GM21360 (cell line): ENCODE results near the gene SLC35G3.
"Not testable (repeated sequence)": the region's sequence is repeated elsewhere in the genome, so short reads cannot be mapped to it uniquely, and the experiment has no call there.

Experiments used
- ATAC-seq: cut with Tn5 transposase; IDR thresholded peaks from one replicate; pipeline ENCODE4 v1.9.1; 2021; ENCODE audit warnings: mild to moderate bottlenecking, moderate library complexity; ENCODE audit not compliant: unreplicated experiment

Gene SLC35G3

GRCh38 chr17:35194001-35194400 is at the start of gene SLC35G3:
TSS of gene SLC35G3 (minus strand) at chr17:35194393. CDS start at chr17:35194307, 86 bp downstream.
- ATAC-seq, result not testable (repeated sequence)

GRCh38 chr17:35243561-35244340 is 49.6 kb upstream of the SLC35G3 start:
- no peak for ATAC-seq

DNA sequence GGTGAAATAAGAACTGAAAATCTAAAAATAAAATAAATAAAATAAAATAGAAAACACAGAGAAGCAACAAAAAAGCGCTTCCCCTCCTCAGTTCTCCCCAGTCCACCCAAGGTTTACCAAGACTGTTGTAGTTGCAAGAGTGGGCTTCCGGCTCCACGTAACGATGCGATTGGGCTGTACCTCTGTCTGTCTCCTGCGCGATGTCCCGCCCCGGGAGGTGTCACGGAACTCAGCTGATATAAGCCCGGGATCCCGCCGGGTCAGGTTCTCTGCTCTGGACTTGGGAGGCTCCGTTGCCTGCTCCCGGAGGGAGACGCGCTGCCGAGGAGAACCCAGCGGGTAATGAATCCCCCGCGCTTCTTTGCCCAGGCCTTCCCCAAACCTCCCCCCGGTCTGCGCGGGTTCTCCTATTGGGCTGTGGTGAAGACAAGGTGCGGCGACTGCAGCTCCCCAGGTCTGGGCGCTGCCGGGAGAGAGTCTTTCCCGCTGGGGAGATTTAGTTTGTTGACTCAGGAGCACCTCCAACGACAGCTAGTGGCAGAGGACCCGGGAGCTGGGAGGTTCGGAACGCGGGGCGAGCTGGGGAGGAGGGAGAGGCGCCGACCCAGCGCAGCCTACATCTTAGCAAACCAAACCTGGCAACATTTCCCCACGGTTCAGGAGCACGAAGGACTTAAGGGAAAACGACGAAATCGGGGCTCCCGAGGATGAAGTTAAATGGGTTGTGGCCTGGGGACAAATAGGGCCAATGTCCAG is 48.8 kb upstream of the SLC35G3 start, which contains the start of gene SLFN5:
Gene SLFN5, plus strand, starts transcription at position 268 of the 756 bp plus-strand sequence. CDS start 15,619 bp downstream, outside the sequence.
- peak; percentile 63 for ATAC-seq

- ATAC-seq, result peak; percentile 40
These were observed 48.1 kb upstream of the SLC35G3 start for GRCh38 chr17:35242158-35242804.

GRCh38 chr17:35241520-35241919 is 47.3 kb upstream of the SLC35G3 start:
- ATAC-seq, result no peak

DNA sequence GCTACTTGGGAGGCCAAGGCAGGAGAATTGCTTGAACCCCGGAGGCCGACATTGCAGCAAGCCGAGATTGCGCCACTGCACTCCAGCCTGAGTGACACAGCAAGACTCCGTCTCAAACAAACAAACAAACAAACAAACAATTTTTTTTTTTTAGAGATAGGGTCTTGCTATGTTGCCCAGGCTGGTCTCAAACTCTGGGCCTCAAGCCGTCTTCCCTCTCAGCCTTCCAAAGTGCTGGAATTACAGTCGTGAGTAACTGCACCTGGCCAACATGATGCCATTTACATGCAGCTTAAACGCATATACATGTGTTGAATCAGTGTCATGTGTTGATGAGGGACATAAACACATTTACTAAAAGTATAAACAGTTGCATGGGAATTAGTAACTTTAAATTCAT is 46.7 kb upstream of the SLC35G3 start:
- no peak for ATAC-seq

DNA sequence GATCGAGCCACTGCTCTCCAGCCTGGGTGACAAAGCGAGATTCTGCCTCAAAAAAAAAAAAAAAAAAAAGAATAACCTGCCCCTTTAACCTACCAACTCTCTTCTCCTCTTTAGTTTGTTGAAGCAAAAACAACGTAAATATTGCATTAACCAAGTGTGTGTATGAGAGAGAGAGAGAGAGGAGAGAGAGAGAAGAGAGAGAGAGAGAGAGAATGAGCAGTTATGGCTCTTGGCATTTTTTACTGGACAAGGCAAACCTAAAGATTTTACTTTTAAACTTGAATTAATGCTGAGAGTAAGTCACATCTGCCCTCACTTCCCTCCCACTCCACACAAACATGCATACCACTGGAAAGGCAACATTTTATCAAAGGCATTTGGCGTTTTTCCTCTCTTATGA is 45.6 kb upstream of the SLC35G3 start:
- no peak for ATAC-seq

GRCh38 chr17:35238821-35239220 is 44.6 kb upstream of the SLC35G3 start:
- ATAC-seq, result no peak

DNA sequence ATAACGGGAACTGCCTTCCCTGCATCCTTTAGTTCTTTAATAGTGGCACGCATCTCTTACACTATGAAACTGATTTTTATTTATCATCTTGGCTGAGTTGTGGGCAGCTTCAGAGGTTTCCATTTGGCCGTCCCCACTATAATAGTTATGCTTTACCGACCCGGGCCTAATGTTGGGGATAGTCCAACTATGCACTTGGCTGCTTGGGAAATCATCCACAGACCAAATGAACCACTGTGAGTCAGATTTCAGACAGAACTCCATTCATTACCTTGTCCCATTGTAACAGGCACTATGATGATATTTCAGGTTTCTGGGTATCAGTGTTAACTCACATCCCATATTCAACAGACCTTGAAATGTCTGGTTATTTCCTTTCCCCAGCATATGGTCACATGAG is 42.6 kb upstream of the SLC35G3 start:
- ATAC-seq, result no peak

DNA sequence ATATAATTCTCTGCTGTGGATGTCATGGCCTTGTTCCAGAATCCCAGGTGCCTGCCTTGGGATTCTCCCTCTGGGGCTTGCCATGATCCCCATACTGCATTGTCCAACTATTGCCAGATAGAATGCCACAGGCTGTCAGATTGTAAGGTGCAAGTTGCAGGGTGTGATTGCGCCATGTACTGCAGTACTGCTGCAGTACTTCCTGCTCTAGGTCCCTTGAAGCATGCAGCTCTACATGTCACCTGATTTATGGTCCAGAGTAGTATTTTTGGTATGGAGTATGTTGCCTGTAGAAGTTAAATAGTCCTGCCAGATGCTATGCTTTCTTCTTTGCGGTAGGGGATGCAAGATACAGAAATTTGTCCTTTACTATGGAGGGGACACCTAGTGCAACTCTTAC is 41.7 kb upstream of the SLC35G3 start:
- ATAC-seq, result no peak

GRCh38 chr17:35235289-35235688 is 41.1 kb upstream of the SLC35G3 start:
- no peak for ATAC-seq

DNA sequence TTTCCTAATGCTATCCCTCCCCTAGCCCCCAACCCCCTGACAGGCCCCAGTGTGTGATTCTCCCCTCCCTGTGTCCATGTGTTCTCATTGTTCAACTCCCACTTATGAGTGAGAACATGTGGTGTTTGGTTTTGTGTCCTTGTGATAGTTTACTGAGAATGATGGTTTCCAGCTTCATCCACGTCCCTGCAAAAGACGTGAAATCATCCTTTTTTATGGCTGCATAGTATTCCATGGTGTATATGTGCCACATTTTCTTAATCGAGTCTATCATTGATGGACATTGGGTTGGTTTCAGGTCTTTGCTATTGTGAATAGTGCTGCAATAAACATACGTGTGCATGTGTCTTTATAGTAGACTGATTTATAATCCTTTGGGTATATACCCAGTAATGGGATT is 40.1 kb upstream of the SLC35G3 start:
- ATAC-seq, result not testable (repeated sequence)

DNA sequence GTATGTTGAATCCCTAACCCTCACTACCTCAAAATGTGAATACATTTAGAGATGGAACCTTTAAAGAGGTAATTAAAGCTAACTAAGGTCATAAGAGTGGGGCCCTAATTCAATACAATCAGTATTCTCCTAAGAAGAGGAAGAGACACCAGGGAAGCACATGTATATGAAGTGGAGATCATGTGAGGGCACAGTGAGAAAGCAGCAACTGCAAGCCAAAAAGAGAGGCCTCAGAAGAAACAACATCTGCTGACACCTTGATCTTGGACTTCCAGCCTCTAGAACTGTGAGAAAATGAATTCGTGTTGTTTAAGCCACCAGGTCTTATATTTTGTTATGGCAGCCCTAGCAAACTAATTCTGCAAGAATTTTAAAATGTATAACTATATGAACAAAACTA is 35.4 kb upstream of the SLC35G3 start:
- ATAC-seq, result no peak

DNA sequence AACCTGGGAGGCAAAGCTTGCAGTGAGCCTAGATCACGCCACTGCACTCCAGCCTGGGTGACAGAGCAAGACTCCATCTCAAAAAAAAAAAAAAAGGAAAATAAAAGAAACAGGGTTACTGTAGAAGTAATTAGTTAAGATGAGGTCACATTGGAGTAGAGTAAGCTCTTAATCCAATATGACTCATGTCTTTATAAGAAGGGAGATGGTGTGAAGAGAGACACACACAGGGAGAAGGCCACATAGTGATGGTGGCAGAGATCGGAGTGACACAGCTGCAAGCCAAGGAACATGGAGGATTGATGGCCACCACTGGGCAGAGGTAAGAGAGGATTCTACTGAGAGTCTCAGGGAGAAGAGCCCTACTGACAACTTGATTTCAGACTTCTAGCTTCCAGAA is 33.4 kb upstream of the SLC35G3 start:
- ATAC-seq, result no peak

DNA sequence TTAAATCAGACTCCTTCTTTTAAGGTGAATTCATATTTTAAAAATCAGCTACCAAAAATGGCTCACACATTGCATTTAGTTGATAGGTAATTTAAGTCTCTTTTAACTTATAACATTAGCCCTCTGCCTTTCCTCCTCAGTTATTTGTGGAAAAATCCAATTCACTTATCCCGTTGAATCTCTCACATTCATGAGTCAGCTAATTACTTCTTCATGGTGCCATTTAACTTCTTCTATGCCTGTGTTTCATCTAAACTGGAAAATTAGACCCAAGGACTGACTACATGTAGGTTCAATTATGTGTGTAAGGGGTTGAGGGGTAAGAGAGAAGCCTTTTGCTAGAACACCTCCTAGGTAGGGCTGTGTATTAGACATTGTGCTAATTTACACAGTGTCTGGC is 30.2 kb upstream of the SLC35G3 start:
- no peak for ATAC-seq

DNA sequence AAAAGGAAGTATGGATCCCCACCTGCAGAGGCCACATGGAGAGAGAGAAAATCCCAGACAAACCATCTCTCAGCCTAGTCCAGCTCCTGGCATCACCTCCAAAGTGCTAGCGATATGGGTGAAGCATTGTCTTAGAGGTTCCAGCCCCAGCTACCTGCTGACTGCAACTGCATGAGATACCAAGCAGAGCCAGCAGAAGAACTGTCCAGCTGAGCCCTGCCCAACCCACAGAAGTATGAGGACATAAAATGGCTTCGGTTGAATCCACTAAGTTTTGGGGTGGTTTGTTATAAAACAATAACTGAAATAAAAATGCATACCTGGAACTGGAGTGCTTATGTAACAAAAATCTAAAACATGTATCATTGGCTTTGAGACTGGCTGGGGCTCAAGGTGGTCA is 28.3 kb upstream of the SLC35G3 start:
- ATAC-seq, result no peak

- no peak for ATAC-seq
These were observed 24.7 kb upstream of the SLC35G3 start for GRCh38 chr17:35218915-35219314.

DNA sequence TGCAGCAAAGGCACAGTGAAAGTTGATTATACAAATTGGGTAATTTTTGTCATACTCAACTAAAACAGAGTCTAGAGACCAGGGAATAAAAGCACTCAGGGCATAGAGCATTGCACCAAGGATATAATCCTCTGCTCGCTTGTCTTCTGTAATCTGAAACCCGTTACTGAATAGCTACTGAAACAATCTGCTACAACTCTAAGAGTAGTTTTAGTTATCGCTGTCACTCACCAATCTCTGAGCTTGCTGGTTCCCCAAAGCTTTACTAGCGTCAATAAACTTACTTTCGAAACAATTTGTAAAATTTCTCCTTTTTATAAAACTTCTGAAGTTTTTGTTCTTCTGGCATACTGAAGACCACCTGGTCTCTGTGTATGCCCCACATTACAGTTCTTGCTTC is 22.9 kb upstream of the SLC35G3 start:
- no peak for ATAC-seq

GRCh38 chr17:35214631-35215273 is 20.6 kb upstream of the SLC35G3 start:
- ATAC-seq, result no peak

DNA sequence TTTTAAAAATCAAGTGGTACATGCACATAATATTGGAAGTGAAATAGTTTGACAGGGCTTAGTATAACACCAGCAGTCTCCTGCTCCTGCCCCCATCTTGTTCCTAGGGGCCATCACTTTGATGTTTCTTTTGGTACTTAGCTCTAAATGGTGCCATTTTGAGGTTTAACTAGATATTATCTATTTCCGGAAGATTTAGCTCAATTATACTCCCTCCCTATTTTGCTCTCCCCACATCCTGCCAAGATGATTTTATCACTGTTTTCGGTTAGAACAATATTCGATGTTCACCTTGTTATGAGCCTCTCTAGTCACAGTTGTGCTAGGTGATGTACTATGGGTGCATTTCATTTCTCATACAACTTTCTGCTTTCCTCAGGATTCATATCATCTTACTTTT is 20.0 kb upstream of the SLC35G3 start:
- no peak for ATAC-seq

- no peak for ATAC-seq
These were observed 19.3 kb upstream of the SLC35G3 start for GRCh38 chr17:35213412-35213940.
